GM12872 (cell line): Measurements from ENCODE around the gene CFAP46.

Experiments used
- TF ChIP-seq, protein P1 (sequence below): IDR thresholded peaks from 3 replicates; pipeline ENCODE4 v1.5.1; 2011; ENCODE audit warnings: low read depth, mild to moderate bottlenecking, low read length, moderate library complexity; ENCODE audit not compliant: insufficient read depth

The CFAP46 gene

DNA sequence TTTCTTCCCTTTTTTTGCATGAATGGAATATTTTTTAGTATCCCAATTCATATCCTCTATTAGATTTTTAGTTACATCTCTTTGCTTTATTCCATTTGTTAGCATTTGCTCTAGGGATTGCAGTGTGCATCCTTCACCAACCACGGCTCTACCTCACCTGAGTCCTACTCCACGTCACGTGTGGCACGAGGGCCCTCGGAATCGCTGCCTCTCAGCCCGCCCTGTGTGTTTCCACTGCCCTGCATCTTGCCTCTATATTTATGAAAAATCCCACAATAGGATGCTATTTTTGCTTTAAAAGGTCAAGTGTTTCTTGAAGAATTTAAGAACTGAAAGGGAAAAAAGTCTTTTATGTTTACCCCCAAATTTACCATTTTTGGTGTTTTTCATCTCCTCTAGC is 41.0 kb downstream of the CFAP46 start:
- TF ChIP-seq, protein P1, sequence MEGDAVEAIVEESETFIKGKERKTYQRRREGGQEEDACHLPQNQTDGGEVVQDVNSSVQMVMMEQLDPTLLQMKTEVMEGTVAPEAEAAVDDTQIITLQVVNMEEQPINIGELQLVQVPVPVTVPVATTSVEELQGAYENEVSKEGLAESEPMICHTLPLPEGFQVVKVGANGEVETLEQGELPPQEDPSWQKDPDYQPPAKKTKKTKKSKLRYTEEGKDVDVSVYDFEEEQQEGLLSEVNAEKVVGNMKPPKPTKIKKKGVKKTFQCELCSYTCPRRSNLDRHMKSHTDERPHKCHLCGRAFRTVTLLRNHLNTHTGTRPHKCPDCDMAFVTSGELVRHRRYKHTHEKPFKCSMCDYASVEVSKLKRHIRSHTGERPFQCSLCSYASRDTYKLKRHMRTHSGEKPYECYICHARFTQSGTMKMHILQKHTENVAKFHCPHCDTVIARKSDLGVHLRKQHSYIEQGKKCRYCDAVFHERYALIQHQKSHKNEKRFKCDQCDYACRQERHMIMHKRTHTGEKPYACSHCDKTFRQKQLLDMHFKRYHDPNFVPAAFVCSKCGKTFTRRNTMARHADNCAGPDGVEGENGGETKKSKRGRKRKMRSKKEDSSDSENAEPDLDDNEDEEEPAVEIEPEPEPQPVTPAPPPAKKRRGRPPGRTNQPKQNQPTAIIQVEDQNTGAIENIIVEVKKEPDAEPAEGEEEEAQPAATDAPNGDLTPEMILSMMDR: no peak

DNA sequence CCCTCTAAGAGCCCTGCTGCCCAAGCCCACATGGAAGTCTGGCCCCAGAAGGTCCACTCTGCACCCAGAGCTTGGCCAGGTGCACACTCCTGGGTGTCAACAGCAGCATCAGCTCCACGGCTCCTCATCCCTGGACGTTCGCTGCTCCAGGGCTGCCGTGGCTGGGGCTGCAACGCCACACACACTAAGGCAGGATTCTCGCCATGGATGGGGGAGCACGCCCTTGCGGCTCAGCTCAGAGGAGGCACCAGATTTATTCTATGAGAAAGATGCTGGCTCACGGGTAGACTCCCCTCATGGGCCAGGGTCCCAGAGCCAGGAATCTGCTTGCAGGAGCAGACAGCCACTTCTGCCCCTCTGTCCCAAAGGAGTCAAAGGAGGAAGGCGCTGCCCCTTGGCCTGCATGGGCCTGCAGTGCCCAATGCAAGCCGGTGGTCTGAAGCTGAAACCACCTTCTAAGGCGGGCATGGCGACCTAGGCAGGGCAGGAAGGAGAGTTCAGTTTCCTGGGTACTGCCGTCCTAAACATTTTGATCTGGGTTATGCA is 42.1 kb downstream of the CFAP46 start:
- TF ChIP-seq, protein P1: no peak

DNA sequence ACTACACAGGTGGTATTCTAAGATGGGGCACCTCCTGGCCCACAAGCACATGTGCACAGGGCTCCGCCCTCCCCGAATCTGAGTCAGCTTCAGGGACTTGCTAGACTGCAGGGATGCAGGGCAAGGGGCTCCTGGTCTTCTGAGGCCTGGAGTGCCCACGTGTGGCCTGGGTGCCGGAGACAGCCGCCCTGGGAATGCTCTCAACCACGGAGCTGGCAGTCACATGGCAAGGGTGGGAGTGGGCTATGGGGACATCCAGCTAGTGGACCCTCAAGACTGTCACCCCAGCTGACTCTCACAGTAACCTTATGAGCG is 42.7 kb downstream of the CFAP46 start:
- TF ChIP-seq, protein P1: no peak

DNA sequence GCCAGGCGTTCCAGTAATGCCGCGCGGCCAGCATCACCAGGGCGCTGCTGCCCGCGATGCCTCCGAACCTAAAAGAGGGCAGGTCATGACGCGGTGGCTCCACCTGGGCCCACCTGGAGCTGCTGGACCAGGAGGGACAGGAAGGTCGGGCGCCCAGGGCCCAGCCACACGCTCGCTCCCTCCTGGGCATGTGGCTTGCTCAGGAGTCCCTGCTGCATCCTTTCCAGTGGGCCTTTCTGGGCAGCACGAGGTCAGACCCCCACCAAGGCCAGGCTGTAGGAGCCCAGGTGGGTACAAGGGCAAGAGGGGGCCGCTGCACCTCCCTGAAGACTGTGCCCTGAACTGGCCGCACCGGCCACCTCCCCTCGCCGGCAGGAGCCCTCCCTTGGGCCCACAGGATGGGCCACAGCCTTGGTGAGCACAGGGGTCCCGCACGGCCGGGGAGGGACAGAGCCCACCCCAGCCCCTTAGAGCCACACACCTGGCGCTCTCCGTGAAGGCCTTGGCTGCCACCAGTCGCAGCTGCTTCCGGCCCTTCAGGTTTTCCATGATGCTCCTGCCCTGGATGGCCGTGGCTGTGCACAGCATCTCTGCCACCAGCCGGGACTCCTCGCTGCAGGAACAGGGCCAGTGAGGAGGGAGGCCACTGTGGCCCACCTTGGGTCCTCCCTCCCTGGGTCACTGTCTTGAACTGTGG is 43.2 kb downstream of the CFAP46 start:
- TF ChIP-seq, protein P1: no peak

DNA sequence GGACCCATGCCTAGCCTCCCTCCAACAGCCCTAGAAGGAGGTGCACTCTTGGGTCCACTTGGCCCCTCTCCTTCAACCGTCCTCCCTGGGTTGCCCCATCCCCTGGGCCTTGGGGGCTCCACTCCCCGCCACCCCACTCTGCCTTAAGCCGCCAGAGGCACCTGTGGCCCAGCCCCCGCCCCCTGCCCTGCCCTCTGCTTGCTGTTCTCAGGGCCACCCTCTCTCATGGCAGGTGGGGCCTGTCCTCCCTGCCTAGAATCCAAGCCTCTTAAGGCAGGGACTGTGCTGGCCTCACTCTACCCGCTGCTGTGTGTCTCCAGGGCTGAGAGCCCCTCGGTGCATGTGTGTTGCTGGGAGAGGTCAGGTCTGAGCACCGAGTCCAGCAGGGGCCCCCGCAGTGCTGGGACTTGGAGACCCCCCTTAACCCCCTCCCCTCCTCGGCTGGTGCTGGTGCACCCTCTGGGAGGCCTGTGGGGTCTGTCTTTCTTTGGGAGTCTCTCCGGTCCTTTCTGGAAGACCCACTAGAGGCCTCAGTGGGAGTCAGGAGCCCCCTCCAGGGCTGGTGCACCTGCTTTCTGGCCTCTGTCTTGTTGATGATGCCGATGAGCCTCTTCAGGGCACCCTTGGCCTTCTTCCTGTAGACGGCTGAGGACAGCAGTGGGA is 43.8 kb downstream of the CFAP46 start:
- TF ChIP-seq, protein P1: no peak

DNA sequence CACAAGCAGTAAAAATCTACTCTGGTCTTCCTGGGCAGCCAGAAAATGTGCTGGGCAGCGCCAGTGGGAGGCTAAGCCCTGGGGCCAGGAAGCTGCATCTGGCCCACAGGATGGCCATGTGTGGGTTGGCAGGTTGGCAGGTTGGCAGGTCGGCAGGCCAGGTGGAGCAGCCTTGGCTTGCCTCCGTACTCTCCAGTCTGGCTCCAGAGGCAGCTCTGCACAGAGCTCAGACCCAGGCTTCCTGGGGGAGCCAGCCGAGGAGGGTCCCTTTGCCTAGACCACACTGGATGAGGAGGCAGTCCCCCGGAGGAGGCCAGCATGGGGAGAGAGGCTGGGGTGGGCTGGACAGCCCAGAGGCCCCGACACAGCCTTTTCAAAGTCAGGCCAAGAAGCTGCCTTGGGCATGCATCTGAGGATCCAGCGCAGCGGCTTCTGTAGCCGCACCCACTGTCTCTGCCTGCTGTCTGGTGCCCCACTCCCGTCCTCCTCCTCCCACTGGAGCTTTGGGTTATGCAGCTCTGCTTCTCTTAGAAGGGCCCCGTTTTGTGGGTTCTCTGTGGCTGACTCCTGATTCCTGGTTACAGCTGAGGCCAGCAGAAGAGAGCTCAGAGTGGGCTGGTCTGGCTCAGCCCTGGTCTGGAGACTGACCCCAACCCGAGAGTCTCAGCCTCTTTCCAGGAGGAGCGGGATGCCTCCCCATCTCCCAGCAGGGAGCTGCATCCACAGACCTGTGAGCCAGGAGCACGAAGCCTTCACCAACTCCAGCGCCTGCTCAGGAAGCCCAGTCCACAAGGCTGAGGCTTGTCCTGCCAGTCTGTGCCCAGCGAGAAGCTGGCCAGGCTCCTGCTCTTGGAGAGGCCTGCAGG is 44.6 kb downstream of the CFAP46 start:
- TF ChIP-seq, protein P1: no peak

DNA sequence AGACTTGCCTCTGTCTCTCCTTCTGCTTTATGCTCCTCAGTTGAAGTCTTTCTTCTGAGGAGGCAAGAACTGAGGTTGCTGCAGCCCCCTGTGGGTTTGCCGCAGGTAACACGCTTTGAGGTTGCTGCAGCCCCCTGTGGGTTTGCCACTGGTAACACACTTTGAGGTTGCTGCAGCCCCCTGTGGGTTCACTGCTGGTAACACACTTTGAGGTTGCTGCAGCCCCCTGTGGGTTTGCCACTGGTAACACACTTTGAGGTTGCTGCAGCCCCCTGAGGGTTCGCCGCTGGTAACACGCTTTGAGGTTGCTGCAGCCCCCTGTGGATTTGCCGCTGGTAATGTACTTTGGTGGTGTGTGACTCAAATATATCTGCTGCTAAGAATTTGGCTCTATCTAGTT is 48.6 kb downstream of the CFAP46 start:
- TF ChIP-seq, protein P1: peak; percentile 31; the same call in 1 of the 3 replicates
